SK-N-MC (cell line): Measurements from ENCODE around the gene CD63.

Experiments
- EZH2 ChIP-seq: fragments of 200-600 bp; sonication (generic); IDR thresholded peaks from one replicate; pipeline ENCODE4 v1.6.1; 2017; ENCODE audit warnings: antibody characterized with exemption
- FOXP2 ChIP-seq: optimal IDR thresholded peaks from 2 replicates; pipeline ENCODE3; 2011; ENCODE audit warnings: mild to moderate bottlenecking, moderate library complexity; ENCODE audit not compliant: insufficient read depth; ENCODE audit errors: extremely low read length, control extremely low read depth
- POLR2AphosphoS5 ChIP-seq: IDR thresholded peaks from 2 replicates; pipeline ENCODE4 v1.6.1; 2012; ENCODE audit warnings: mild to moderate bottlenecking, low read depth, low read length, borderline replicate concordance

GRCh38 chr12:55748230-55748993 lies 19.6 kb upstream of the CD63 start:
- TF ChIP-seq EZH2 (no peak), POLR2AphosphoS5 (no peak), FOXP2 (no peak)
